Fibroblast of pulmonary artery (primary cell): ENCODE data around the gene TTC27.
"Not testable (repeated sequence)": the region's sequence is repeated elsewhere in the genome, so short reads cannot be mapped to it uniquely, and the experiment has no call there.

Source experiments
- DNase-seq: peaks from one replicate; pipeline ENCODE4 v3.0.0-alpha.2; 2010; ENCODE audit warnings: low read depth
- H3K4me3 ChIP-seq: replicated peaks from 2 replicates; pipeline ENCODE4 v1.5.1; 2011; ENCODE audit warnings: low read depth, mild to moderate bottlenecking, control low read depth, low read length, moderate library complexity
- TF ChIP-seq, protein P1 (sequence below): IDR thresholded peaks from 2 replicates; pipeline ENCODE4 v1.5.1; 2011; ENCODE audit warnings: mild to moderate bottlenecking, control low read depth, low read length, inconsistent platforms; ENCODE audit errors: missing control alignments

TTC27 gene

GRCh38 chr2:32864334-32865111 lies 236.7 kb downstream of the TTC27 start:
- peak; percentile 73 for DNase-seq
- TF ChIP-seq, protein P1, sequence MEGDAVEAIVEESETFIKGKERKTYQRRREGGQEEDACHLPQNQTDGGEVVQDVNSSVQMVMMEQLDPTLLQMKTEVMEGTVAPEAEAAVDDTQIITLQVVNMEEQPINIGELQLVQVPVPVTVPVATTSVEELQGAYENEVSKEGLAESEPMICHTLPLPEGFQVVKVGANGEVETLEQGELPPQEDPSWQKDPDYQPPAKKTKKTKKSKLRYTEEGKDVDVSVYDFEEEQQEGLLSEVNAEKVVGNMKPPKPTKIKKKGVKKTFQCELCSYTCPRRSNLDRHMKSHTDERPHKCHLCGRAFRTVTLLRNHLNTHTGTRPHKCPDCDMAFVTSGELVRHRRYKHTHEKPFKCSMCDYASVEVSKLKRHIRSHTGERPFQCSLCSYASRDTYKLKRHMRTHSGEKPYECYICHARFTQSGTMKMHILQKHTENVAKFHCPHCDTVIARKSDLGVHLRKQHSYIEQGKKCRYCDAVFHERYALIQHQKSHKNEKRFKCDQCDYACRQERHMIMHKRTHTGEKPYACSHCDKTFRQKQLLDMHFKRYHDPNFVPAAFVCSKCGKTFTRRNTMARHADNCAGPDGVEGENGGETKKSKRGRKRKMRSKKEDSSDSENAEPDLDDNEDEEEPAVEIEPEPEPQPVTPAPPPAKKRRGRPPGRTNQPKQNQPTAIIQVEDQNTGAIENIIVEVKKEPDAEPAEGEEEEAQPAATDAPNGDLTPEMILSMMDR, result no peak
- no peak overlapping the region for H3K4me3 ChIP-seq

DNA sequence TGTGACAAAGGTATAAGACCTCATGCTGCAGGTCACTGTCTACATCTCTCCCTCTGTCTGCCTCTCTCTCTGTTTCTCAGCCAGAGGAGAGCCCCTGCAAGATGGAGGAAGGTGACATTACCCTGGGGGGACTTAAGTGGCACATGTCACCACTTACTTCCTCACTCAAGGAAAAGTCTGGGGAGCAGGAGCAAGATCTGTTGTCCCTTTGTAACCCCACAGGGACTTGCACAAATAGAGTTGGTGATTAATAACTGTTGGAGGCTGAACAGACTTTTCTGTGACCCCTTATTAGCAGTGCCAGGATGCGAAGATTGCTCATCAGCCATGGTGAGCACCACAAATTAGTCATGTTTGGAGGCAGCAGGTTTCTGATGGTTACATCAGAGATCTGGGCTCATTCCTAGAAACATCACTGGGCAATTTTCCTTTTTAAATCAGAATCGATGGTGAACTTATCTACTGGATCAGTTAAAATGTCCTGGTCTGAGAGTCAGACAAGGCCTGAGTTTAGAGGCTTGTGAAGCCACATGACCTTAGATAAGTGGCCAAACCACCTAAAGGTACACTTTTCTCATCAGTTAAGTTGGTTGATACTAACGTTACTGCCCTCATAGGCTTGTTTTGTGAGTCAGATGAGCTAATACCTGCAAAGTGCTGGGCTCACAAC lies 237.7 kb downstream of the TTC27 start:
- peak; percentile 78 for DNase-seq
- no peak overlapping the region for H3K4me3 ChIP-seq
- TF ChIP-seq, protein P1, result no peak

GRCh38 chr2:32866462-32866861 lies 238.6 kb downstream of the TTC27 start:
- H3K4me3 ChIP-seq, DNase-seq: not testable (repeated sequence)
